HepG2 (cell line): ENCODE results near the gene UAP1. TPM values are rescaled to one million over a fixed set of nuclear protein-coding genes. Genes with fewer than 3 reads are reported as not detected.

Experiments used
- ATAC-seq: fragments of 200-7000 bp; cut with Tn5 transposase; 3 replicates; pipeline ENCODE4 v1.9.1; 2020; ENCODE audit warnings: mild to moderate bottlenecking, moderate library complexity
- BruUV-seq: library from RNA; stranded (reverse); fragments of 400-500 nt; replicated peaks from 2 replicates; lab custom pipeline; 2021; lab: Mats Ljungman, UMichigan
- CTCF ChIA-PET: fragments of 300-600 bp; formaldehyde crosslinking; extraction: SDS; loops from one replicate; lab custom pipeline; 2021; ENCODE audit warnings: low total read pairs, inconsistent platforms, low intra/inter-chr PET ratio; lab: Yijun Ruan, JAX
- POLR2A ChIA-PET: fragments of 350-600 bp; sonication (Branson Sonifier 250); formaldehyde crosslinking; loops from one replicate; lab custom pipeline; 2020; ENCODE audit warnings: antibody characterized with exemption, inconsistent platforms; lab: Yijun Ruan, JAX
- DNase-seq: peaks from one replicate; pipeline ENCODE4 v3.0.0-alpha.2; 2015; ENCODE audit warnings: low spot score
- FAIRE-seq: peaks from 3 replicates; lab custom pipeline; 2011; peaks lifted over from hg19 to GRCh38; lab: Jason Lieb, UNC
- H2AFZ ChIP-seq: one replicate; pipeline ENCODE4 v1.6.1; 2011; ENCODE audit warnings: low read length, inconsistent platforms
- H3K27ac ChIP-seq: fragments of 300-600 bp; 3 replicates; pipeline ENCODE4 v1.8.0; 2011; ENCODE audit warnings: mixed run types, mild to moderate bottlenecking, mixed read lengths, low read length, inconsistent platforms; ENCODE audit not compliant: insufficient read depth; ENCODE audit errors: extremely low read length
- H3K27me3 ChIP-seq, 2 experiments: fragments of 200-600 bp in 1 of 2; 2 replicates in 1 of 2; 3 replicates in 1 of 2; pipeline versions ENCODE4 v1.6.0 to v1.8.0; 2011; ENCODE audit warnings: low read length in 2 of 2, mild to moderate bottlenecking in 2 of 2, moderate library complexity in 2 of 2, inconsistent platforms in 1 of 2; ENCODE audit not compliant: insufficient read depth in 2 of 2, control insufficient read depth in 1 of 2
- H3K36me3 ChIP-seq, 2 experiments: fragments of 200-600 bp in 1 of 2; replicated peaks in 1 of 2; 2 replicates in 1 of 2; 3 replicates in 1 of 2; pipeline versions ENCODE4 v1.5.1 to v1.8.0; 2011; ENCODE audit warnings: low read length in 2 of 2, inconsistent platforms in 1 of 2; ENCODE audit not compliant: insufficient read depth in 2 of 2, control insufficient read depth in 1 of 2
- H3K4me1 ChIP-seq: 2 replicates; pipeline ENCODE4 v1.5.1; 2012; ENCODE audit warnings: low read length, inconsistent platforms; ENCODE audit not compliant: insufficient read depth
- H3K4me2 ChIP-seq: 2 replicates; pipeline ENCODE4 v1.6.0; 2011; ENCODE audit warnings: low read depth, low read length, inconsistent platforms
- H3K4me3 ChIP-seq, 3 experiments: fragments of 200-600 bp in 1 of 3; sonication (generic), shearing (Covaris generic) in 1 of 3; replicated peaks in 1 of 3; 2 replicates each; pipeline ENCODE4 v1.5.1; 2011 to 2016; ENCODE audit warnings: low read length in 3 of 3, inconsistent platforms in 2 of 3, low read depth in 2 of 3, mild to moderate bottlenecking in 2 of 3, control low read depth in 1 of 3, mixed read lengths in 1 of 3; ENCODE audit not compliant: insufficient read depth in 1 of 3
- H3K79me2 ChIP-seq: one replicate; pipeline ENCODE4 v1.6.1; 2011; ENCODE audit warnings: low read length, inconsistent platforms; ENCODE audit not compliant: insufficient read depth
- H3K9ac ChIP-seq: 2 replicates; pipeline ENCODE4 v1.6.0; 2011; ENCODE audit warnings: mild to moderate bottlenecking, low read depth, low read length, inconsistent platforms; ENCODE audit not compliant: insufficient read depth
- H3K9me3 ChIP-seq: 2 replicates; pipeline ENCODE4 v1.5.1; 2012; ENCODE audit warnings: mild to moderate bottlenecking, low read length
- H4K20me1 ChIP-seq: 2 replicates; pipeline ENCODE4 v1.6.0; 2011; ENCODE audit warnings: inconsistent platforms, mild to moderate bottlenecking, low read length, moderate library complexity; ENCODE audit not compliant: insufficient read depth
- HMG20A ChIP-seq: IDR thresholded peaks from 2 replicates; pipeline ENCODE4 v1.6.1; 2016; ENCODE audit warnings: borderline replicate concordance
- HMGXB3 ChIP-seq: sonication (generic); formaldehyde crosslinking; IDR thresholded peaks from 2 replicates; pipeline ENCODE4 v1.4.0; 2020; ENCODE audit warnings: missing genetic modification reagents, borderline replicate concordance
- HNRNPH1 ChIP-seq: fragments of 200-400 bp; formaldehyde crosslinking; optimal IDR thresholded peaks from 2 replicates; pipeline ENCODE3; 2017; ENCODE audit warnings: mild to moderate bottlenecking, low read depth, low read length
- IRF2 ChIP-seq: IDR thresholded peaks from 2 replicates; pipeline ENCODE4 v1.6.1; 2018; ENCODE audit warnings: missing genetic modification reagents, missing compliant biosample characterization
- MAZ ChIP-seq, 2 experiments: sonication (generic) in 1 of 2; formaldehyde crosslinking in 1 of 2; IDR thresholded peaks; 2 replicates each; pipeline versions ENCODE4 v1.5.0 to v1.6.1; 2012 to 2020; ENCODE audit warnings: low read depth in 2 of 2, mild to moderate bottlenecking in 2 of 2, borderline replicate concordance in 1 of 2, improper control_type of control experiment in 1 of 2, low read length in 1 of 2, missing genetic modification reagents in 1 of 2, moderate library complexity in 1 of 2
- NR2F6 ChIP-seq, 2 experiments: IDR thresholded peaks; 2 replicates each; pipeline ENCODE4 v1.6.1; 2016; ENCODE audit warnings: antibody characterized with exemption in 1 of 2, mild to moderate bottlenecking in 1 of 2
- RBM39 ChIP-seq: fragments of 200-400 bp; formaldehyde crosslinking; IDR thresholded peaks from one replicate; pipeline ENCODE4 v1.6.1; 2018; ENCODE audit warnings: antibody characterized with exemption, mild to moderate bottlenecking, low read depth, low read length; ENCODE audit not compliant: poor library complexity, severe bottlenecking
- RFX1 ChIP-seq: fragments of 450-650 bp; IDR thresholded peaks from 2 replicates; pipeline ENCODE4 v1.6.1; 2017
- SRY ChIP-seq: sonication (generic); formaldehyde crosslinking; IDR thresholded peaks from 2 replicates; pipeline ENCODE4 v1.8.0; 2022; ENCODE audit warnings: mild to moderate bottlenecking, missing genetic modification reagents
- YEATS4 ChIP-seq: sonication (generic); formaldehyde crosslinking; IDR thresholded peaks from 2 replicates; pipeline ENCODE4 v1.4.0; 2020; ENCODE audit warnings: missing genetic modification reagents, borderline replicate concordance
- ZC3H4 ChIP-seq: sonication (generic); formaldehyde crosslinking; IDR thresholded peaks from 2 replicates; pipeline ENCODE4 v1.4.0; 2020; ENCODE audit warnings: missing genetic modification reagents, borderline replicate concordance
- ZFP82 ChIP-seq: sonication (generic); formaldehyde crosslinking; IDR thresholded peaks from 2 replicates; pipeline ENCODE4 v1.5.1; 2020; ENCODE audit warnings: mild to moderate bottlenecking, missing genetic modification reagents, borderline replicate concordance
- ZNF143 ChIP-seq: sonication (generic); formaldehyde crosslinking; IDR thresholded peaks from 2 replicates; pipeline ENCODE4 v1.4.0; 2020; ENCODE audit warnings: missing genetic modification reagents
- ZNF879 ChIP-seq: sonication (generic); formaldehyde crosslinking; IDR thresholded peaks from 2 replicates; pipeline ENCODE4 v1.8.1; 2023; ENCODE audit warnings: missing genetic modification reagents
- ZZZ3 ChIP-seq: sonication (generic); formaldehyde crosslinking; IDR thresholded peaks from 2 replicates; pipeline ENCODE4 v1.4.0; 2020; ENCODE audit warnings: missing genetic modification reagents, mild to moderate bottlenecking, borderline replicate concordance
- WGBS: methylation state at CpG from one replicate; pipeline ENCODE4 v1.1.6; 2017; ENCODE audit warnings: low lambda C conversion rate; 5-methylcytosine and 5-hydroxymethylcytosine counted together
- in situ Hi-C: cut with HindIII; loops from 2 replicates; pipeline ENCODE4 v1.10.0; 2017; ENCODE audit warnings: low pct_unique_long_range_greater_than_20kb; ENCODE audit not compliant: extremely low pct_ligation_motif_present
- intact Hi-C: fragments of 100-400 bp; cut with micrococcal nuclease; formaldehyde crosslinking; loops from one replicate; pipeline ENCODE4 v1.10.0; 2022; ENCODE audit not compliant: unreplicated experiment
- polyA plus RNA-seq, 8 experiments: library from polyadenylated mRNA; depleted of rRNA in 3 of 8; stranded (reverse) in 7 of 8; unstranded in 1 of 8; fragments of >200 nt; fragmentation: Illumina TruSeq in 4 of 8; extraction: Trizol in 4 of 8; gene quantifications; 2 replicates each; pipeline versions ENCODE4 v1.2.1 to v1.2.3, GENCODE V29; 2011 to 2016; ENCODE audit warnings: low read depth in 4 of 8, missing spikeins in 1 of 8, mixed read lengths in 1 of 8; ENCODE audit not compliant: insufficient read depth in 1 of 8
- total RNA-seq, 5 experiments: library from RNA; depleted of rRNA; stranded (reverse); fragments of >200 nt; fragmentation: Illumina TruSeq; extraction: Trizol; gene quantifications; 2 replicates each; pipeline ENCODE4 v1.2.3, GENCODE V29; 2016; ENCODE audit warnings: low read depth in 1 of 5
- TF ChIP-seq, protein P1 (sequence below): sonication (generic); formaldehyde crosslinking; IDR thresholded peaks from 2 replicates; pipeline ENCODE4 v1.8.0; 2022; ENCODE audit warnings: missing genetic modification reagents, mild to moderate bottlenecking, borderline replicate concordance
- TF ChIP-seq, protein P2 (sequence below): sonication (generic); formaldehyde crosslinking; IDR thresholded peaks from 2 replicates; pipeline ENCODE4 v1.5.1; 2020; ENCODE audit warnings: missing genetic modification reagents, mild to moderate bottlenecking, borderline replicate concordance

Gene UAP1
- total and polyA plus RNA-seq, 2 of the 13 experiments (the other 11 are each of a cell fraction or from before 2014, with no cell fraction given): 48.4 to 117 TPM

- WGBS: 73% methylated on average over 8 of the region's 8 CpGs
- Histone ChIP-seq H2AFZ (no peak overlapping the region), H3K27me3 (no peaks in the 10 kb centered on the region), H3K36me3 (no peaks in the 10 kb centered on the region), H3K79me2 (no peaks in the 10 kb centered on the region), H3K4me1 (no peaks in the 10 kb centered on the region), H3K9ac (no peak overlapping the region), H3K27ac (no peak overlapping the region), H3K4me2 (no peak overlapping the region), H4K20me1 (no peaks in the 10 kb centered on the region), H3K4me3 (no peak overlapping the region), H3K9me3 (no peaks in the 10 kb centered on the region)
- in situ Hi-C loops: no loop called here
- FAIRE-seq (no peak), ATAC-seq (no peak), DNase-seq (no peak)
- ChIA-PET POLR2A (no interaction called here), CTCF (no interaction called here)
- intact Hi-C loops: no loop called here
- BruUV-seq: no TSS peak
- TF ChIP-seq ZZZ3 (CRISPR knock-in tag) (no peak), MAZ (IDR thresholded peaks at IDR 0.05; ENCODE audit: borderline replicate concordance, low read depth, low read length) (no peak), MAZ (CRISPR knock-in tag; IDR thresholded peaks at IDR 0.05; ENCODE audit: low read depth) (no peak), NR2F6 (IDR thresholded peaks at IDR 0.05) (no peak), NR2F6 (CRISPR knock-in tag; IDR thresholded peaks at IDR 0.05) (no peak), YEATS4 (CRISPR knock-in tag) (no peak), RBM39 (no peak), ZC3H4 (CRISPR knock-in tag) (no peak), HNRNPH1 (no peak), SRY (CRISPR knock-in tag) (no peak), ZNF879 (CRISPR knock-in tag) (no peak), ZFP82 (CRISPR knock-in tag) (no peak), ZNF143 (CRISPR knock-in tag) (no peak), HMG20A (CRISPR knock-in tag) (no peak), RFX1 (no peak), HMGXB3 (no peak), IRF2 (CRISPR knock-in tag) (no peak)
- TF ChIP-seq, protein P1, sequence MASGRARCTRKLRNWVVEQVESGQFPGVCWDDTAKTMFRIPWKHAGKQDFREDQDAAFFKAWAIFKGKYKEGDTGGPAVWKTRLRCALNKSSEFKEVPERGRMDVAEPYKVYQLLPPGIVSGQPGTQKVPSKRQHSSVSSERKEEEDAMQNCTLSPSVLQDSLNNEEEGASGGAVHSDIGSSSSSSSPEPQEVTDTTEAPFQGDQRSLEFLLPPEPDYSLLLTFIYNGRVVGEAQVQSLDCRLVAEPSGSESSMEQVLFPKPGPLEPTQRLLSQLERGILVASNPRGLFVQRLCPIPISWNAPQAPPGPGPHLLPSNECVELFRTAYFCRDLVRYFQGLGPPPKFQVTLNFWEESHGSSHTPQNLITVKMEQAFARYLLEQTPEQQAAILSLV: no peak
- TF ChIP-seq, protein P2, sequence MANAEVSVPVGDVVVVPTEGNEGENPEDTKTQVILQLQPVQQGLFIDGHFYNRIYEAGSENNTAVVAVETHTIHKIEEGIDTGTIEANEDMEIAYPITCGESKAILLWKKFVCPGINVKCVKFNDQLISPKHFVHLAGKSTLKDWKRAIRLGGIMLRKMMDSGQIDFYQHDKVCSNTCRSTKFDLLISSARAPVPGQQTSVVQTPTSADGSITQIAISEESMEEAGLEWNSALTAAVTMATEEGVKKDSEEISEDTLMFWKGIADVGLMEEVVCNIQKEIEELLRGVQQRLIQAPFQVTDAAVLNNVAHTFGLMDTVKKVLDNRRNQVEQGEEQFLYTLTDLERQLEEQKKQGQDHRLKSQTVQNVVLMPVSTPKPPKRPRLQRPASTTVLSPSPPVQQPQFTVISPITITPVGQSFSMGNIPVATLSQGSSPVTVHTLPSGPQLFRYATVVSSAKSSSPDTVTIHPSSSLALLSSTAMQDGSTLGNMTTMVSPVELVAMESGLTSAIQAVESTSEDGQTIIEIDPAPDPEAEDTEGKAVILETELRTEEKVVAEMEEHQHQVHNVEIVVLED (CRISPR knock-in tag): no peak
Observed at GRCh38 chr1:162633081-162633762, 71.7 kb downstream of the UAP1 start.
